Body of pancreas (tissue), 4 donors: ENCODE data around the gene CX3CL1.

Source experiments
- CTCF ChIP-seq, 7 experiments: fragments of 450-650 bp in 4 of 7; fragments of 200-600 bp in 3 of 7; sonication (generic) in 3 of 7; IDR thresholded peaks; one replicate each; pipeline ENCODE4 v1.5.1; 2016 to 2019; ENCODE audit warnings: antibody characterized with exemption in 7 of 7
- POLR2A ChIP-seq, 3 donors: fragments of 450-650 bp; IDR thresholded peaks; one replicate each; pipeline ENCODE4 v1.6.1; 2016; ENCODE audit warnings: antibody characterized with exemption in 3 of 3, mild to moderate bottlenecking in 2 of 3

- TF ChIP-seq CTCF (IDR thresholded peaks at IDR 0.05) (no peak), POLR2A (IDR thresholded peaks at IDR 0.05) (no peak)
Observed at GRCh38 chr16:57345021-57345420, 27.3 kb upstream of the CX3CL1 start.
